Pancreas (tissue), 10 donors: ENCODE results near the gene CORO1C. TPM values are rescaled to one million over a fixed set of nuclear protein-coding genes. Genes with fewer than 3 reads are reported as not detected.
"Not testable (repeated sequence)": the region's sequence is repeated elsewhere in the genome, so short reads cannot be mapped to it uniquely, and the experiment has no call there.

Experiments used
- ATAC-seq, 4 donors: fragments of 200-7000 bp; cut with Tn5 transposase; one replicate each; pipeline versions ENCODE4 v1.8.0 to v1.9.1; 2020; ENCODE audit warnings: mild to moderate bottlenecking in 4 of 4, moderate library complexity in 4 of 4
- DNase-seq, 6 donors: peaks; one replicate each; pipeline ENCODE4 v3.0.0-alpha.2; 2020
- FAIRE-seq: peaks from 2 replicates; lab custom pipeline; 2012; peaks lifted over from hg19 to GRCh38; lab: Jason Lieb, UNC
- H3K27ac ChIP-seq, 4 donors: fragments of 200-600 bp; sonication (generic); 1 replicate in 3 of 4; 2 replicates in 1 of 4; pipeline versions ENCODE4 v1.5.0 to v1.8.0; 2020
- H3K27me3 ChIP-seq, 4 donors: fragments of 200-600 bp; one replicate each; pipeline ENCODE4 v1.8.0; 2021
- H3K36me3 ChIP-seq, 3 donors: fragments of 200-600 bp; sonication (generic) in 1 of 3; one replicate each; pipeline versions ENCODE4 v1.5.0 to v1.8.0; 2020 to 2021
- H3K4me1 ChIP-seq, 3 donors: fragments of 200-600 bp; one replicate each; pipeline ENCODE4 v1.8.0; 2021
- H3K4me3 ChIP-seq, 4 donors: fragments of 200-600 bp; sonication (generic) in 2 of 4; one replicate each; pipeline versions ENCODE4 v1.5.0 to v1.8.0; 2020 to 2021
- H3K9me3 ChIP-seq, 4 donors: fragments of 200-600 bp; one replicate each; pipeline ENCODE4 v1.8.0; 2021
- CTCF ChIP-seq, 4 donors: fragments of 200-600 bp; sonication (generic) in 3 of 4; IDR thresholded peaks; one replicate each; pipeline versions ENCODE4 v1.5.0 to v1.8.0; 2021; ENCODE audit warnings: antibody characterized with exemption in 4 of 4
- WGBS, 2 donors: extraction: QIAGEN DNeasy Blood & Tissue Kit; methylation state at CpG; one replicate each; pipeline ENCODE4 v1.1.7; 2013; 5-methylcytosine and 5-hydroxymethylcytosine counted together
- intact Hi-C, 3 donors: fragments of 100-400 bp; cut with DNase I; formaldehyde crosslinking; loops; one replicate each; pipeline versions ENCODE4 v1.11.1 to v1.14.2; 2022
- polyA plus RNA-seq, 2 donors: library from polyadenylated mRNA; stranded (reverse); fragments of 200-250 nt; gene quantifications; one replicate each; pipeline ENCODE4 v1.2.3, GENCODE V29; 2013
- total RNA-seq, 6 donors: library from RNA; stranded (reverse); fragmentation: NEBNext Ultra II Directional in 4 of 6; extraction: Animal tissue kit (Norgen Biotek cat#: 25700) in 4 of 6; gene quantifications; one replicate each; pipeline versions ENCODE4 v1.2.1 to v1.2.4, GENCODE V29; 2021 to 2023
- donor health status: healthy with polysubstance abuse.
- donor health status: DM: no; HTN: no; CAD: no; lungs with moderate emphysema.
- donor health status: DM: no; HTN: no; CAD: no.
- donor health status: control.
- donor health status: control.
- donor health status: Bipolar disorder and iron deficiency.
- donor health status: DM: yes; HTN: yes; CAD: no.
- donor health status: DM: no; HTN: no; CAD: no.
- donor health status: DM: no; HTN: no; CAD: no.
- donor health status: DM: yes; HTN: yes; CAD: no.

Gene CORO1C
- total and polyA plus RNA-seq, 8 donors: 9.9 to 62.3 (median 15.4) TPM

GRCh38 chr12:108663324-108664015 is 67.8 kb downstream of the CORO1C start:
- Histone ChIP-seq H3K4me3 (no peak overlapping the region), H3K27ac (peak overlapping the region in 1 of 4 donors; percentile 48), H3K9me3 (no peaks in the 10 kb centered on the region), H3K27me3 (no peaks in the 10 kb centered on the region), H3K4me1 (peaks cover 0 to 15% (median 4%) of the 10 kb centered on the region in 3 donors), H3K36me3 (peaks cover 0 to 5% (median 0%) of the 10 kb centered on the region in 3 donors)
- no peak for FAIRE-seq
- ATAC-seq: no peak
- intact Hi-C loops: loop anchor here in 2 of 3 donors (10.0 kb wide), 1 partner anchor 141 kb away; no protein-coding TSS in a partner anchor
- no peak for TF ChIP-seq CTCF (IDR thresholded peaks at IDR 0.05)
- DNase-seq: no peak
- 97% methylated on average over 4 of the region's 4 CpGs for WGBS, 2 donors

GRCh38 chr12:108658115-108658514 is 73.2 kb downstream of the CORO1C start:
- 96 to 97% methylated on average over 4 of the region's 4 CpGs for WGBS, 2 donors

GRCh38 chr12:108657130-108657745 is 74.1 kb downstream of the CORO1C start:
- WGBS, 2 donors: 91 to 96% methylated on average over 10 of the region's 10 CpGs
- no peak for ATAC-seq
- no peak for FAIRE-seq
- H3K27ac ChIP-seq: no peak overlapping the region
- H3K36me3 ChIP-seq: peaks cover 0 to 12% (median 7%) of the 10 kb centered on the region in 3 donors
- DNase-seq: no peak
- TF ChIP-seq CTCF (IDR thresholded peaks at IDR 0.05): no peak
- no peaks in the 10 kb centered on the region for H3K9me3 ChIP-seq
- intact Hi-C loops: no loop called here
- no peaks in the 10 kb centered on the region for H3K27me3 ChIP-seq
- no peaks in the 10 kb centered on the region for H3K4me1 ChIP-seq
- H3K4me3 ChIP-seq: no peak overlapping the region

More at GRCh38 chr12:108658115-108658514, 73.2 kb downstream of the CORO1C start:
- DNase-seq, H3K27ac ChIP-seq, intact Hi-C loops, FAIRE-seq, H3K27me3 ChIP-seq, H3K4me1 ChIP-seq, ATAC-seq, H3K4me3 ChIP-seq, H3K9me3 ChIP-seq: not testable (repeated sequence)
- H3K36me3 ChIP-seq: peaks cover 0 to 12% (median 7%) of the 10 kb centered on the region in 3 donors

- H3K4me1 ChIP-seq, FAIRE-seq, ATAC-seq, H3K27ac ChIP-seq, H3K9me3 ChIP-seq, H3K27me3 ChIP-seq, DNase-seq, intact Hi-C loops, H3K4me3 ChIP-seq: not testable (repeated sequence)
- 95 to 98% methylated on average over 11 to 24 of the region's 24 CpGs for WGBS, 2 donors
- H3K36me3 ChIP-seq: peaks cover 0 to 12% (median 7%) of the 10 kb centered on the region in 3 donors
Measured at GRCh38 chr12:108656247-108656646, 75.1 kb downstream of the CORO1C start.

GRCh38 chr12:108655812-108656175 is 75.5 kb downstream of the CORO1C start:
- H3K27me3 ChIP-seq, FAIRE-seq, ATAC-seq, DNase-seq, intact Hi-C loops, H3K4me3 ChIP-seq, H3K4me1 ChIP-seq, H3K27ac ChIP-seq, H3K9me3 ChIP-seq: not testable (repeated sequence)
- H3K36me3 ChIP-seq: peaks cover 0 to 12% (median 7%) of the 10 kb centered on the region in 3 donors
- 84 to 92% methylated on average over 8 to 18 of the region's 28 CpGs for WGBS, 2 donors

- intact Hi-C loops, H3K4me3 ChIP-seq, H3K27me3 ChIP-seq, H3K9me3 ChIP-seq, FAIRE-seq, ATAC-seq, H3K4me1 ChIP-seq, H3K27ac ChIP-seq, DNase-seq: not testable (repeated sequence)
- 79 to 84% methylated on average over 9 of the region's 9 CpGs for WGBS, 2 donors
- peaks cover 0 to 12% (median 7%) of the 10 kb centered on the region in 3 donors for H3K36me3 ChIP-seq
Measured at GRCh38 chr12:108654622-108655021, 76.7 kb downstream of the CORO1C start.
